SK-N-SH (cell line): ENCODE measurements around the gene NTM. TPM values are rescaled to one million over a fixed set of nuclear protein-coding genes. Genes with fewer than 3 reads are reported as not detected.

Experiments used
- CTCF ChIA-PET: fragments of 300-600, 350-600 bp; formaldehyde crosslinking; extraction: SDS; loops from one replicate; lab custom pipeline; 2021; lab: Yijun Ruan, JAX
- POLR2A ChIA-PET: fragments of 350-600 bp; sonication (Branson Sonifier 250); formaldehyde crosslinking; extraction: SDS; loops from one replicate; lab custom pipeline; 2020; ENCODE audit warnings: antibody characterized with exemption, inconsistent platforms; lab: Yijun Ruan, JAX
- DNase-seq: peaks from one replicate; pipeline ENCODE4 v3.0.0; 2012
- H2AFZ ChIP-seq: fragments of 200-600 bp; sonication (generic); 2 replicates; pipeline ENCODE4 v1.8.1; 2016; ENCODE audit warnings: antibody characterized with exemption, mild to moderate bottlenecking, low read depth
- H3F3A ChIP-seq: fragments of 200-600 bp; sonication (generic); replicated peaks from 2 replicates; pipeline ENCODE3; 2016; ENCODE audit warnings: antibody characterized with exemption, mild to moderate bottlenecking; ENCODE audit not compliant: insufficient read depth
- H3K27ac ChIP-seq, 2 experiments: fragments of 200-500 bp in 1 of 2; fragments of 200-600 bp in 1 of 2; sonication (Bioruptor generic) in 1 of 2; sonication (generic), shearing (Covaris generic) in 1 of 2; 2 replicates each; pipeline versions ENCODE4 v1.5.1 to v1.6.1; 2014 to 2016; ENCODE audit warnings: low read depth in 2 of 2, inconsistent platforms in 1 of 2, low read length in 1 of 2, mild to moderate bottlenecking in 1 of 2, mixed read lengths in 1 of 2
- H3K27me3 ChIP-seq: fragments of 200-600 bp; sonication (generic), shearing (Covaris generic); 2 replicates; pipeline ENCODE4 v1.6.1; 2016; ENCODE audit warnings: mixed run types; ENCODE audit not compliant: insufficient read depth
- H3K36me3 ChIP-seq, 2 experiments: fragments of 200-500 bp in 1 of 2; fragments of 200-600 bp in 1 of 2; sonication (Bioruptor generic) in 1 of 2; sonication (generic) in 1 of 2; replicated peaks in 1 of 2; 2 replicates each; pipeline versions ENCODE3 to v1.5.1; 2014 to 2016; ENCODE audit warnings: low read length in 1 of 2, mild to moderate bottlenecking in 1 of 2; ENCODE audit not compliant: insufficient read depth in 2 of 2, control insufficient read depth in 1 of 2
- H3K4me1 ChIP-seq, 2 experiments: fragments of 200-500 bp in 1 of 2; fragments of 200-600 bp in 1 of 2; sonication (Bioruptor generic) in 1 of 2; sonication (generic), shearing (Covaris generic) in 1 of 2; 2 replicates each; pipeline versions ENCODE4 v1.5.1 to v1.6.1; 2014 to 2016; ENCODE audit warnings: low read depth in 1 of 2, low read length in 1 of 2, mixed run types in 1 of 2; ENCODE audit not compliant: insufficient read depth in 2 of 2, control insufficient read depth in 1 of 2
- H3K4me2 ChIP-seq: fragments of 200-600 bp; sonication (generic), shearing (Covaris generic); 2 replicates; pipeline ENCODE4 v1.6.1; 2017; ENCODE audit warnings: mixed run types
- H3K4me3 ChIP-seq, 2 experiments: fragments of 200-500 bp in 1 of 2; fragments of 200-600 bp in 1 of 2; sonication (Bioruptor generic) in 1 of 2; sonication (generic), shearing (Covaris generic) in 1 of 2; 2 replicates each; pipeline versions ENCODE4 v1.5.1 to v1.8.1; 2014 to 2016; ENCODE audit warnings: low read depth in 2 of 2, inconsistent platforms in 1 of 2, low read length in 1 of 2, mild to moderate bottlenecking in 1 of 2, mixed read lengths in 1 of 2, moderate library complexity in 1 of 2
- H3K79me2 ChIP-seq: fragments of 200-600 bp; sonication (generic); 2 replicates; pipeline ENCODE4 v1.8.1; 2017; ENCODE audit warnings: mild to moderate bottlenecking; ENCODE audit not compliant: insufficient read depth
- H3K9ac ChIP-seq: fragments of 200-600 bp; sonication (generic); 2 replicates; pipeline ENCODE4 v1.6.1; 2017; ENCODE audit warnings: mixed run types
- H3K9me2 ChIP-seq: fragments of 200-600 bp; sonication (generic); 2 replicates; pipeline ENCODE4 v1.6.1; 2017; ENCODE audit warnings: mixed run types
- H3K9me3 ChIP-seq: fragments of 200-600 bp; sonication (generic); 2 replicates; pipeline ENCODE4 v1.6.1; 2017; ENCODE audit warnings: mixed run types, mild to moderate bottlenecking, moderate library complexity
- H4K20me1 ChIP-seq: fragments of 200-600 bp; sonication (generic); 2 replicates; pipeline ENCODE4 v1.6.1; 2017; ENCODE audit warnings: mild to moderate bottlenecking, mixed run types; ENCODE audit not compliant: insufficient read depth
- FOSL2 ChIP-seq: IDR thresholded peaks from 2 replicates; pipeline ENCODE4 v1.4.0; 2012; ENCODE audit warnings: low read depth, mild to moderate bottlenecking, moderate library complexity, borderline replicate concordance
- FOXM1 ChIP-seq: IDR thresholded peaks from 2 replicates; pipeline ENCODE4 v1.4.0; 2012; ENCODE audit warnings: low read depth, mild to moderate bottlenecking
- GABPA ChIP-seq: IDR thresholded peaks from 2 replicates; pipeline ENCODE4 v1.4.0; 2012; ENCODE audit warnings: low read depth, mild to moderate bottlenecking
- GATA2 ChIP-seq: sonication (generic); formaldehyde crosslinking; IDR thresholded peaks from 2 replicates; pipeline ENCODE4 v1.5.0; 2020; ENCODE audit warnings: mild to moderate bottlenecking, missing genetic modification reagents
- RXRA ChIP-seq: IDR thresholded peaks from 2 replicates; pipeline ENCODE4 v1.4.0; 2012; ENCODE audit warnings: low read depth, mild to moderate bottlenecking, borderline replicate concordance
- TCF12 ChIP-seq: IDR thresholded peaks from 2 replicates; pipeline ENCODE4 v1.4.0; 2012
- ZBTB33 ChIP-seq: IDR thresholded peaks from 2 replicates; pipeline ENCODE4 v1.4.0; 2012; ENCODE audit warnings: low read depth, borderline replicate concordance
- WGBS: methylation state at CpG from one replicate; pipeline ENCODE4 v1.1.6; 2017; ENCODE audit warnings: low lambda C conversion rate; 5-methylcytosine and 5-hydroxymethylcytosine counted together
- polyA plus RNA-seq, 3 experiments: library from polyadenylated mRNA; depleted of rRNA; stranded (reverse); fragments of >200 nt; gene quantifications; 2 replicates each; pipeline ENCODE4 v1.2.3, GENCODE V29; 2012
- TF ChIP-seq, protein P1 (sequence below): fragments of 150-350 bp; IDR thresholded peaks from 2 replicates; pipeline ENCODE4 v1.6.1; 2017; ENCODE audit warnings: antibody characterized with exemption, low read length, low read depth, borderline replicate concordance

NTM gene
- polyA plus RNA-seq, 1 of the 3 experiments (the other 2 are of a cell fraction) = 20.0 TPM

GRCh38 chr11:131896978-131897615, 526.7 kb downstream of the NTM start:
- Histone ChIP-seq H3K9me3 (no peaks in the 10 kb centered on the region), H3K4me1 (peaks cover 6 to 36% of the 10 kb centered on the region in 2 experiments), H4K20me1 (no peaks in the 10 kb centered on the region), H3K9me2 (no peaks in the 10 kb centered on the region), H2AFZ (no peak overlapping the region), H3K27ac (peak overlapping the region in 1 of 2 experiments; percentile 80; a peak in 2 of 4 replicates), H3K9ac (peak overlapping the region; percentile 53; the same call in 1 of the 2 replicates), H3K27me3 (no peaks in the 10 kb centered on the region), H3K79me2 (no peaks in the 10 kb centered on the region), H3K36me3 (no peaks in the 10 kb centered on the region), H3F3A (peaks cover 29% of the 10 kb centered on the region), H3K4me3 (no peak overlapping the region), H3K4me2 (no peak overlapping the region)
- ChIA-PET POLR2A (no interaction called here), CTCF (interaction anchor here (0.6 kb wide), 1 partner anchor 1658 kb away, joined by 3 read pairs; no protein-coding TSS in a partner anchor)
- 91% methylated on average over 8 of the region's 8 CpGs for WGBS
- DNase-seq = no peak
- TF ChIP-seq GABPA (no peak), RXRA (no peak), TCF12 (no peak), FOXM1 (no peak), ZBTB33 (no peak), GATA2 (CRISPR knock-in tag) (no peak), FOSL2 (no peak)

GRCh38 chr11:131897956-131898355, 527.5 kb downstream of the NTM start:
- no peaks in the 10 kb centered on the region for H3K79me2 ChIP-seq
- no peak overlapping the region for H2AFZ ChIP-seq
- WGBS = 74% methylated on average over 5 of the region's 5 CpGs
- H3K27me3 ChIP-seq = no peaks in the 10 kb centered on the region
- no peak for DNase-seq
- no peak overlapping the region for H3K4me3 ChIP-seq
- H3K4me2 ChIP-seq = no peak overlapping the region
- H3K9me3 ChIP-seq = no peaks in the 10 kb centered on the region
- H3K9ac ChIP-seq = no peak overlapping the region
- TF ChIP-seq, protein P1, sequence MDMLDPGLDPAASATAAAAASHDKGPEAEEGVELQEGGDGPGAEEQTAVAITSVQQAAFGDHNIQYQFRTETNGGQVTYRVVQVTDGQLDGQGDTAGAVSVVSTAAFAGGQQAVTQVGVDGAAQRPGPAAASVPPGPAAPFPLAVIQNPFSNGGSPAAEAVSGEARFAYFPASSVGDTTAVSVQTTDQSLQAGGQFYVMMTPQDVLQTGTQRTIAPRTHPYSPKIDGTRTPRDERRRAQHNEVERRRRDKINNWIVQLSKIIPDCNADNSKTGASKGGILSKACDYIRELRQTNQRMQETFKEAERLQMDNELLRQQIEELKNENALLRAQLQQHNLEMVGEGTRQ = no peak
- H3K4me1 ChIP-seq = peaks cover 6 to 36% of the 10 kb centered on the region in 2 experiments
- peak overlapping the region in 1 of 2 experiments; percentile 80; a peak in 2 of 4 replicates for H3K27ac ChIP-seq
- no peaks in the 10 kb centered on the region for H4K20me1 ChIP-seq
- ChIA-PET CTCF (interaction anchor here (0.6 kb wide), 1 partner anchor 1657 kb away, joined by 3 read pairs; no protein-coding TSS in a partner anchor), POLR2A (no interaction called here)
- no peaks in the 10 kb centered on the region for H3K9me2 ChIP-seq
- H3K36me3 ChIP-seq = no peaks in the 10 kb centered on the region
- peaks cover 29% of the 10 kb centered on the region for H3F3A ChIP-seq
